Bronchial epithelial cell (primary cell): ENCODE measurements around the gene EMC1. TPM values are rescaled to one million over a fixed set of nuclear protein-coding genes. Genes with fewer than 3 reads are reported as not detected.
"Not testable (repeated sequence)": the region's sequence is repeated elsewhere in the genome, so short reads cannot be mapped to it uniquely, and the experiment has no call there.

Source experiments
- DNase-seq: peaks from one replicate; pipeline ENCODE4 v3.0.0-alpha.2; 2010; ENCODE audit warnings: low read depth
- FAIRE-seq: peaks from 2 replicates; lab custom pipeline; 2011; peaks lifted over from hg19 to GRCh38; lab: Jason Lieb, UNC
- H3K27me3 ChIP-seq: 2 replicates; pipeline ENCODE4 v1.5.1; 2011; ENCODE audit warnings: low read length; ENCODE audit not compliant: control insufficient read depth, insufficient read depth
- H3K36me3 ChIP-seq: 2 replicates; pipeline ENCODE4 v1.5.1; 2011; ENCODE audit warnings: low read length; ENCODE audit not compliant: control insufficient read depth, insufficient read depth
- H3K4me3 ChIP-seq: 2 replicates; pipeline ENCODE4 v1.5.1; 2011; ENCODE audit warnings: mild to moderate bottlenecking, low read depth, low read length, control low read depth
- total RNA-seq: library from RNA; depleted of rRNA; stranded (reverse); fragments of >200 nt; gene quantifications from 2 replicates; pipeline ENCODE4 v1.2.1, GENCODE V29; 2014
- TF ChIP-seq, protein P1 (sequence below): IDR thresholded peaks from 2 replicates; pipeline ENCODE4 v1.5.1; 2011; ENCODE audit warnings: mild to moderate bottlenecking, moderate library complexity, low read length, control low read depth, inconsistent platforms; ENCODE audit not compliant: insufficient read depth, severe bottlenecking

The EMC1 gene
- total RNA-seq, 1 donor from 2014 or later = 45.8 TPM

- DNase-seq (no peak), FAIRE-seq (peak; percentile 47)
- TF ChIP-seq, protein P1, sequence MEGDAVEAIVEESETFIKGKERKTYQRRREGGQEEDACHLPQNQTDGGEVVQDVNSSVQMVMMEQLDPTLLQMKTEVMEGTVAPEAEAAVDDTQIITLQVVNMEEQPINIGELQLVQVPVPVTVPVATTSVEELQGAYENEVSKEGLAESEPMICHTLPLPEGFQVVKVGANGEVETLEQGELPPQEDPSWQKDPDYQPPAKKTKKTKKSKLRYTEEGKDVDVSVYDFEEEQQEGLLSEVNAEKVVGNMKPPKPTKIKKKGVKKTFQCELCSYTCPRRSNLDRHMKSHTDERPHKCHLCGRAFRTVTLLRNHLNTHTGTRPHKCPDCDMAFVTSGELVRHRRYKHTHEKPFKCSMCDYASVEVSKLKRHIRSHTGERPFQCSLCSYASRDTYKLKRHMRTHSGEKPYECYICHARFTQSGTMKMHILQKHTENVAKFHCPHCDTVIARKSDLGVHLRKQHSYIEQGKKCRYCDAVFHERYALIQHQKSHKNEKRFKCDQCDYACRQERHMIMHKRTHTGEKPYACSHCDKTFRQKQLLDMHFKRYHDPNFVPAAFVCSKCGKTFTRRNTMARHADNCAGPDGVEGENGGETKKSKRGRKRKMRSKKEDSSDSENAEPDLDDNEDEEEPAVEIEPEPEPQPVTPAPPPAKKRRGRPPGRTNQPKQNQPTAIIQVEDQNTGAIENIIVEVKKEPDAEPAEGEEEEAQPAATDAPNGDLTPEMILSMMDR = no peak
- Histone ChIP-seq H3K27me3 (peaks cover 2% of the 10 kb centered on the region), H3K36me3 (no peaks in the 10 kb centered on the region), H3K4me3 (no peak overlapping the region)
These were observed 22.0 kb upstream of the EMC1 start for GRCh38 chr1:19273106-19273843.

- TF ChIP-seq, protein P1 = no peak
- H3K4me3 ChIP-seq = no peak overlapping the region
- DNase-seq (no peak), FAIRE-seq (no peak)
- no peaks in the 10 kb centered on the region for H3K36me3 ChIP-seq
- H3K27me3 ChIP-seq = peaks cover 2% of the 10 kb centered on the region
These were observed 20.7 kb upstream of the EMC1 start for GRCh38 chr1:19272064-19272463.

- not testable (repeated sequence) for FAIRE-seq, DNase-seq, H3K36me3 ChIP-seq, H3K4me3 ChIP-seq, H3K27me3 ChIP-seq
These were observed 19.0 kb upstream of the EMC1 start for GRCh38 chr1:19270343-19270730.

DNA sequence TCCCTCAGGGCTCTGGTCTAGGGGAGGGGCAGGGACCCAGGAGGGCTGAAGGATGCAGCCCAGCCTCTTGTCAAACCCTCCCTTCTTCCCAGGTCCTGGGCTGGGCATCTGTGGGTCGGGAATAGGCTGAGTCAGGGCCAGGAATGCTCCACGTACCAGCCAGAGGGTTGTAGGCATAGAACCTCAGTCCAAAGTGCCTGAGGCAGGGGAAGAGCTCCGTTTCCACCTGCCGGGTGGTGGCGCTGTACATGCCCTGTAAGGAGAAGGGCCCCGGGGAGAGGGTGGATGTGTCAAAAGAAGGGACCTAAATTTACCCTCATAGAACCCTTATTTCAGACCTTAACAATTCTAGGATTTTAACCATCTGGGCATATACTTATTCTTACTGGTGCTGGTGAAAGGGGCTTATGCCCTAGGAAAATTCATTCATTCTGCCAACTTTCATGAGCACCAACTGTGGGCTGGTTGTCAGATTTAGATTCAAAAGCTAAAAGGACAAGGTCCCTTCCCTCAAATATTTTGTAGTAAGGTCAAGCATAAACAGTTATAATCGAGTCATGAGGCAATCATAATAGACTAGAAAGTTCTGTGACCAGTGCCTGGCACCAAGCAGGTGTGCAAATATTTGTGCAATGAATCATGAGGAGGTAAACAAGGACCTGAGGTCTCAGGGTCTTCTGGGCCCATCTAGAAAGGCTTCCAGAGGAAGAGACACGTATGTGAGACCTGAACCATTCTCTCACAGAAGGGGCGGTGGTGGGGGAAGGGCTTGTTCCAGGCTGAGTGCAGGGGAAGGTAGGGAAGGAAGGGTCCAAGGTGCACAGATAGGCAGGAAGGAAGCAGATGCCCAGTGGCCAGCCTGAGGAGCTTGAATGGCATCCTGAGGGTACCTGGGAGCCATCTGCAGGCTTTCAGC, 18.4 kb upstream of the EMC1 start:
- DNase-seq (peak; percentile 14), FAIRE-seq (peak; percentile 79)
- H3K27me3 ChIP-seq, H3K4me3 ChIP-seq, H3K36me3 ChIP-seq: not testable (repeated sequence)
- TF ChIP-seq, protein P1 = peak; percentile 21

DNA sequence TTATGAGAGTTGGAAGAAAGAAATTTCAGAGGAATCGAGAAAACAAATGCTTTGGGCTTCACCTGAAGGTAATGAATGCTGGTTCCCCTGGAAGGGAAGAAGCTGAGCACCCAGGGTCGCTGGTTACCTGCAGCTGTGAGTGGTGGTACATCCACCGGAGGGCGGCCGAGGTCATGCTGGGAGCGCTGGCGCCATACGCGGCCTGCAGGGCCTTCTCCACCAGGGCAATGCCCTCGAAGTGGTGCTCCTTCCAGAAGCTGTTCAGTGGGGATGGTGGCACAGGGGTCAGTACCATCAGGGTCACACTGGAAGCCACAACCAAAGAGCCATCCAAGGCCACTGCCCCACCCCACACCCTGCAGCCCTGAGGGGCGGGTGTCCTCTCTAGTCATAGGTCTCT, 17.1 kb upstream of the EMC1 start:
- no peak for FAIRE-seq
- TF ChIP-seq, protein P1 = no peak
- Histone ChIP-seq H3K36me3 (no peaks in the 10 kb centered on the region), H3K27me3 (no peaks in the 10 kb centered on the region), H3K4me3 (no peak overlapping the region)
- DNase-seq = no peak

GRCh38 chr1:19262744-19263143, 11.4 kb upstream of the EMC1 start:
- no peaks in the 10 kb centered on the region for H3K27me3 ChIP-seq
- peaks cover 10% of the 10 kb centered on the region for H3K36me3 ChIP-seq
- H3K4me3 ChIP-seq = no peak overlapping the region
- DNase-seq (no peak), FAIRE-seq (no peak)
- TF ChIP-seq, protein P1 = no peak
